Fibroblast of the conjunctiva (primary cell): Measurements from ENCODE around the gene NES.
A peak's percentile ranks its signal among the peaks of the same experiment; 100 is the strongest.

ENCODE experiments used
- DNase-seq: peaks from one replicate; pipeline ENCODE4 v3.0.0-alpha.2; 2010; ENCODE audit warnings: low read depth

Gene NES

GRCh38 chr1:156662005-156662799, 15.0 kb downstream of the NES start:
- no peak for DNase-seq

DNA sequence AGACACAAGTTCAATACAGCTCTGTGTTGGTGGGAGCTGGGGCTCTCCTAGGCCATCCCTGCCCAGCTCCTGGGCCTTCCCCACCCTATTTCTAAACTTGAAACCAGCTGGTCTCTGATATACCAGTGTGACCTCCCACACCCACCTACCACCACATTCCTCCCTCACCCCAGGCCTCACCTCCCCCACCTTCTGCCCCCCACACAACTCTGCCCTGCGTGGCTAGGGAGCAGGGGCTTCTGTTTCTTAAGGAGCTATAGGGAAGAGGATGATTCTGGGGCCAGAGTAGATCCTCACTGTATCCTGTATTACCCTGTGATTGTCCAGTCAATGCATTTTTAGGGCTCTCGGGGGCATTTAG, 16.5 kb downstream of the NES start:
- no peak for DNase-seq

DNA sequence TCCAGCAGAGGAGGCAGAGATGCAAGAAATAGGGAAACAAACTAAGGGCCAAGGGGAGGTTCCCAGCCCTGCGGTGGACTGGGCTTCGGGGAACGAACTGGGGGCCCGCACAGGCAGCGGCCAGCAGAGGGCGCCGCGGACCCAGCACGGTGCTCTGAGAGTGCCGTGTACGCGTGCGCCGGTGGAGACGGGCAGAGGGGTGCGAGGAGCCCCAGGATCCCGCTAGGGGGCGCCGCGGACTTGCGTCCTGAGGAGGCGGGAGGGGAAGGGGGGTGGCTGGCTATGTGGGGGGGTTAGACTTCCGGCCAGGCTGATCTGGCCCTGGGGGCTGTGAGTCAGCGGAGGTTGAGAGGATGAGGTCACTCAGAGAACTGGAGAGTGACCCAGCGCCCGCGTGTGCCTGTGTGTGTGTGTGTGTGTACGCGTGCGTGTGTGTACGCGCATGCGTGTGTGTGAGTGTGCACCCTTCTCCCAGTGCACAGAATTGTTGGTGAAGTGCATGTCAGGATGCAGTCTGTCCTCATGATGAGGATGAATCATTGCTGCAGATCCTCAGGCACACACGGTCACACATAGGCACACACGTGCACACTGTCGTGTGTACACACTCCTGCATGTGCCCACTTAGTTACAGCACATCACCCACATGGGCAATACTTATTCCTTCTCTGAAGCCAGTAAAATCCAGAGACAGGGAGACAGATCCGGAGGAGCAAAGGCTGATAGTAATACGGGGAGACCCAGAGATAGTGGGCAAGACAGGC, 17.0 kb downstream of the NES start:
- peak; percentile 97 for DNase-seq

- no peak for DNase-seq
Measured at GRCh38 chr1:156659661-156659987, 17.6 kb downstream of the NES start.

GRCh38 chr1:156658945-156659574, 18.1 kb downstream of the NES start:
- no peak for DNase-seq

GRCh38 chr1:156658496-156658895, 18.7 kb downstream of the NES start:
- no peak for DNase-seq

DNA sequence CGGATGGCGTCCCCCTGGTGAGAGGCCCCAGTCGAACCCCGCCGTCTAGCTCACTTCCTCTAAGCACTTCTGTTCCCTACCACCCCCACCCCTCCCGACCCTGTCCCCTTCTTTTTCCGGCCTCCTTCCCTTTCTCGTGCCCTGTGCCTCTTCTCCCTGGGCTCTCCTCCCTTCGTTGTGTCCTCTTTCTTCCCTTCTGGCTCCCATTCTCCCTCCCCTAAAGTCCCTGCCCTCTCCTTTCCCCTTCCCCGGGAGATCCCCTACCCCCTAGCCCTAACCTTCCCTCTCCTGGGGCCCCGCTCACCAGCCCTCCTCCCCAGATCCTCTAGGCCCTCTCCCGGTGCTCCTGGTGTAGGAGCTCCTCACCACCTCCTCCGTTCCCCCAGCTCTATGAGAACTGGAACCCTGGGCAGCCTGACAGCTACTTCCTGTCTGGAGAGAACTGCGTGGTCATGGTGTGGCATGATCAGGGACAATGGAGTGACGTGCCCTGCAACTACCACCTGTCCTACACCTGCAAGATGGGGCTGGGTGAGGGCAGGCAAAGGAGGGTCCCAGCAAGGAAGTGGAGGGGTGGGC, 19.4 kb downstream of the NES start:
- DNase-seq = no peak

DNA sequence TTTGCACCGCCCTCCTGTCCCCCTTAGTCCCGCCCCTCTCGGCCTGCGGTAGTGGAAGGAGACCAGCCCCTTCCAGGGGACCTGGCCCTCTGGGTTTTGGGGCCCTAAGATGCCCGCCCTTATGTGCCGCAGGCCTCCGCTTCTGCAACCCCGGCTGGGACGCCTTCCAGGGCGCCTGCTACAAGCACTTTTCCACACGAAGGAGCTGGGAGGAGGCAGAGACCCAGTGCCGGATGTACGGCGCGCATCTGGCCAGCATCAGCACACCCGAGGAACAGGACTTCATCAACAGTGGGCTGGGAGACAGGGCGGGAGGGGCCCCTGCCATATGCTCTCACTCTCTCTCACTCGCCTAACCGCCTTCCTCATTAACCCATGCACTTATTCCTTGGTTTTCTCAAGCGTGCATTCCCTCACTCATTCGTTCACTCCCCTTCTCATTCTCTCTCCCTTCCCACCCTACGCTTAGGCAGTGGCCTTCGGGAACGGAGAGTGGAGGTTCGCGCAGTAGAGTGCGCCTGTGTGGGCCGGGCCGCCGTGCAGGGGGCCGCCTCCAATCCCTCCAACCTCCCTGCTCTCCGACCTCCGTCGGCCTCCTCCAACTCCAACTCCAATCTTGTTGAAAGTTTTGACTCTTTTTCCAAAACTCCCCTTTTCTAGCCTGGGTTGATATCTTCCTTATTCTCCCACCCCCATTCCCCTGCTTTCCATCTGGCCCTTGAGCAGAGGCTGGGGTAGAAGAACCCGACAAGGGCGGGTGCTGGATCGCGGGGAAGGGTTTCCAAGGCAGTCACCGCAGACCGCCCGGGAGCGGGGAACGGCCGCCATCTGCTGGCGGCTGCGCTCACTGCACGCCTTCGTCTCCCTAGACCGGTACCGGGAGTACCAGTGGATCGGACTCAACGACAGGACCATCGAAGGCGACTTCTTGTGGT, 20.1 kb downstream of the NES start:
- DNase-seq = peak; percentile 40

GRCh38 chr1:156655904-156656516, 21.2 kb downstream of the NES start:
- no peak for DNase-seq

- DNase-seq = no peak
Measured at GRCh38 chr1:156655151-156655903, 21.9 kb downstream of the NES start.

- no peak for DNase-seq
Measured at GRCh38 chr1:156654700-156655099, 22.5 kb downstream of the NES start.

DNA sequence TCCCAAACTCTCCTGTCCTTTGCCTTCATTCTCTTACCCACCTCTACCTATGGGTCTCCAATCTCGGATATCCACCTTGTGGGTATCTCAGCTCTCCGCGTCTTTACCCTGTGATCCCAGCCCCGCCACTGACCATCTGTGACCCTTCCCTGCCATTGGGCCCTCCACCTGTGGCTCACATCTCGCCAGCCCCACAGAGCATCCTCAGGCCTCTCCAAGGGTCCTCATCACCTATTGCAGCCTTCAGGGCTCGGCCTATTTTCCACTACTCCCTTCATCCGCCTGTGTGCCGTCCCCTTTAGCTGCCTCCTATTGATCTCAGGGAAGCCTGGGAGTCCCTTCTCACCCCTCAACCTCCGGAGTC, 24.2 kb downstream of the NES start:
- no peak for DNase-seq

GRCh38 chr1:156652131-156652991, 24.8 kb downstream of the NES start:
- DNase-seq = no peak

DNA sequence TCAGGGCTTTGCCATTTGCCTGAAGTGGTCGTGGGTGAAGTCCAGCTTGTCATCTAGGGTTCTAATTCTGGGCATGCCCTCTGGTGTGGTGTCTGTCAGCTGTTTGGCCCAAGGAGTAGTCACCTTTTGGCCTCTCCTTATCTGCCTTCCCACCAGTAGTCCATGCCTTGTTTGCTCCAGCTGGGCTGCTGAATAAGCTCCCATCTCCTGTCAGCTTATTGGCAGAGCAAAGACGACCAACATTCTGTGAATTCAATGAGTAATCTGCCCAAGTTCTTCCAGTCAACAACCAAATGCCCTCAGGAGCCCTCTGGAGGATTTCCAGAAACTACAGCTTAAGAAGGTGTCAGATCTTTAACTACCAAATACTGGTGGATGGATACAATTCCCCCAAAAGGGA, 28.3 kb downstream of the NES start:
- DNase-seq = no peak

GRCh38 chr1:156648496-156648895, 28.7 kb downstream of the NES start:
- no peak for DNase-seq

GRCh38 chr1:156647351-156647750, 29.9 kb downstream of the NES start:
- no peak for DNase-seq

GRCh38 chr1:156646738-156647211, 30.4 kb downstream of the NES start:
- no peak for DNase-seq

DNA sequence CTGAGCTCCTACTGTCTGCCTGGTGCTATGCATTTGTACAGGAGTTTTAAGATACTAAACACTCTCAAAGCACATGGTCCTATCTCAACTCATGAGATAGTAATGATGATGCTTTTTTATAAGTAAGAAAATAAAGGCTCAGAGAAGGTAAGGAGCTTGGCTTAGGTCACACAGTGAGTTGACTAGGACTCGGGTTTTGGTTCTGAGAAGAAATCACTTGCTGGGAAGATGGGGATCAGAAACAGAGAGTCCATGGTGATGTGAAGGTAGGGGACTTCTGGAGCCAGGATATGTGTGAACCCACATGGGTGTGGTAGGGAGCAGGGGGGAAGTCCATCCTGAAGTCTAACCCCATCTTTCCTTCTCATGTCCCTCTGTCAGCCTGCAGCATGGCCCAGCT, 31.5 kb downstream of the NES start:
- no peak for DNase-seq

DNA sequence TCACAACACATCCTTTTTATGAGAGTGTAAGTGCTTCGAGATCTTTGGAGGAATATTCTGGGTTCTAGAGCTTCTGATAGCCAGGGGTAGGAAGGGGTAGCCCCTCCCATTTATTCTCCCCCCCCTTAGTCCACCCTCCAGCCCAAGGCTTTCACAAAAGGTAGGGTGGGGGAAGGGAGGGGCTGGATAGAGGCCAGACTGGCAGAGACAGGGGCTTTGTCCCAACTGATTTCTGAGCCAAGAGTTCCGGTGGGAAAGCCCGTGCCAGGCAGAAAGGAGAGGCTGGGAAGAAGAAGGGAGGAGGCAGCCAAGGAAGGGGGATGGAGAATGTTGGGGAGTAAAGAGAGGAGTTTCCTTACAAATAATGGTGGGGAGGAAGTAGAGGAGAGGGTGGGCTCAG, 32.2 kb downstream of the NES start:
- no peak for DNase-seq

GRCh38 chr1:156644640-156645039, 32.6 kb downstream of the NES start:
- DNase-seq = no peak
